Calu3 (cell line): ENCODE results near the gene SESN2. TPM values are rescaled to one million over a fixed set of nuclear protein-coding genes. Genes with fewer than 3 reads are reported as not detected.

ENCODE experiments used
- BruUV-seq: library from RNA; stranded (reverse); fragments of 400-500 nt; replicated peaks from 2 replicates; lab custom pipeline; 2021; lab: Mats Ljungman, UMichigan
- CTCF ChIA-PET: fragments of 300-600 bp; sonication (Branson Sonifier 250); formaldehyde crosslinking; loops from one replicate; lab custom pipeline; 2022; ENCODE audit warnings: antibody characterized with exemption; lab: Charles Lee
- DNase-seq: peaks from one replicate; pipeline ENCODE4 v3.0.0; 2022
- H3K27ac Mint-ChIP-seq: one replicate; pipeline ENCODE4 v1.8.0; 2022; ENCODE audit warnings: mixed read lengths; ENCODE audit not compliant: unreplicated experiment
- H3K27me3 Mint-ChIP-seq: one replicate; pipeline ENCODE4 v1.8.0; 2022; ENCODE audit warnings: mixed read lengths; ENCODE audit not compliant: unreplicated experiment
- H3K36me3 Mint-ChIP-seq: one replicate; pipeline ENCODE4 v1.8.0; 2022; ENCODE audit warnings: mild to moderate bottlenecking, moderate library complexity, mixed read lengths; ENCODE audit not compliant: insufficient read depth, unreplicated experiment
- H3K4me1 Mint-ChIP-seq: one replicate; pipeline ENCODE4 v1.8.0; 2022; ENCODE audit warnings: mild to moderate bottlenecking, low read depth, mixed read lengths; ENCODE audit not compliant: unreplicated experiment
- H3K4me3 Mint-ChIP-seq: one replicate; pipeline ENCODE4 v1.8.0; 2022; ENCODE audit warnings: mild to moderate bottlenecking, low read depth, moderate library complexity, mixed read lengths; ENCODE audit not compliant: unreplicated experiment
- H3K9me3 Mint-ChIP-seq: one replicate; pipeline ENCODE4 v1.8.0; 2022; ENCODE audit warnings: low read depth, mixed read lengths; ENCODE audit not compliant: unreplicated experiment
- CTCF ChIP-seq: fragments of 200-600 bp; IDR thresholded peaks from one replicate; pipeline ENCODE4 v1.8.0; 2022; ENCODE audit warnings: antibody characterized with exemption; ENCODE audit not compliant: unreplicated experiment
- intact Hi-C: fragments of 100-400 bp; cut with micrococcal nuclease; formaldehyde crosslinking; loops from one replicate; pipeline ENCODE4 v1.10.0; 2022; ENCODE audit not compliant: unreplicated experiment
- total RNA-seq: library from RNA; stranded (reverse); gene quantifications from 2 replicates; pipeline ENCODE4 v1.2.3, GENCODE V29; 2022

The SESN2 gene
- total RNA-seq, 1 experiment from 2014 or later, result 13.0 TPM

- H3K27ac Mint-ChIP-seq, result peak overlapping the region; percentile 47
- TF ChIP-seq CTCF, result no peak
- intact Hi-C loops, result no loop called here
- no peak for DNase-seq
- no peaks in the 10 kb centered on the region for H3K4me1 Mint-ChIP-seq
- BruUV-seq, result no TSS peak
- CTCF ChIA-PET, result no interaction called here
- no peaks in the 10 kb centered on the region for H3K9me3 Mint-ChIP-seq
- H3K27me3 Mint-ChIP-seq, result no peaks in the 10 kb centered on the region
- H3K4me3 Mint-ChIP-seq, result no peak overlapping the region
- peaks cover 45% of the 10 kb centered on the region for H3K36me3 Mint-ChIP-seq
These were observed 23.4 kb downstream of the SESN2 start for GRCh38 chr1:28282426-28283407.

- Mint-ChIP-seq H3K4me3 (no peak overlapping the region), H3K27ac (no peak overlapping the region), H3K27me3 (no peaks in the 10 kb centered on the region), H3K36me3 (peaks cover 23% of the 10 kb centered on the region), H3K9me3 (no peaks in the 10 kb centered on the region), H3K4me1 (no peaks in the 10 kb centered on the region)
- CTCF ChIA-PET, result no interaction called here
- intact Hi-C loops, result no loop called here
- no TSS peak for BruUV-seq
- DNase-seq, result no peak
- no peak for TF ChIP-seq CTCF
These were observed 26.8 kb downstream of the SESN2 start for GRCh38 chr1:28286111-28286510.

DNA sequence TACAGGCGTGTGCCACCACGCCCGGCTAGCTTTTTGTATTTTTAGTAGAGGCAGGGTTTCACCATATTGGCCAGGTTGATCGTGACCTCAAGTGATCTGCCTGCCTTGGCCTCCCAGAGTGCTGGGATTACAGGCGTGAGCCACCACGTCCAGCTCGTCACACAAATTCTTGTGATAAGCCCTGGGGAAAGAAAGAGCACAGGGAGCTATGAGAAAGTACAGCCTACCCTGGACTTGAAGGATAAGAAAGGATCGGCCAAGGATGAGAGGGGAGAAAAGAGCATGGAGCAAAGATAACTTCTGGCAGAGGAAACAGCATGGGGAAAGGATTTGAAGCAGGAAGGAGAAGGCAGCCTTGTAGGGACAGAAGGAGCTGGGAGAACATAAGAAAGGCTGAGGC lies 29.2 kb downstream of the SESN2 start:
- Mint-ChIP-seq H3K4me1 (no peaks in the 10 kb centered on the region), H3K4me3 (no peak overlapping the region), H3K27me3 (no peaks in the 10 kb centered on the region), H3K27ac (no peak overlapping the region), H3K36me3 (peaks cover 5% of the 10 kb centered on the region), H3K9me3 (no peaks in the 10 kb centered on the region)
- CTCF ChIA-PET, result no interaction called here
- intact Hi-C loops, result no loop called here
- TF ChIP-seq CTCF, result no peak
- no peak for DNase-seq
- no TSS peak for BruUV-seq

DNA sequence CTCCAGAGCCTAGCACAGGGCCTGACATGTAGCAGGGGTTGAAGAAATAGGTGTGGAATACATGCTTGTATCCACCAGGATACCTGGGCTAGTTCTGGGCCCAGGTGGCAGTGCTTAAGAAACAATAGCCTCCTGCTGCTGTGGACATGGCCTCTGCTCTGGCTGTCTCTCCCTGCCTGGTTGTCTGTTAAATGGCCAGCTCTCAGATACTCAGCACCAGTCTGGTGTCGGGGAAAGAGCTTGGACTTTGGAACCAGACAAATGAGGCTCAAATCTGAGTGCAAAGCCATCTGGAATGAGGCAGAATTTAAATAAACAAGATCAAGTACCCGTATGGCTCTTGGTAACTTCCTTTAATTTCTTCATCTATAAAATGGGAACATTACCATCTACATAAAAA lies 31.5 kb downstream of the SESN2 start:
- peaks cover 5% of the 10 kb centered on the region for H3K36me3 Mint-ChIP-seq
- DNase-seq, result no peak
- no peaks in the 10 kb centered on the region for H3K4me1 Mint-ChIP-seq
- CTCF ChIA-PET, result no interaction called here
- H3K27me3 Mint-ChIP-seq, result no peaks in the 10 kb centered on the region
- no peak overlapping the region for H3K27ac Mint-ChIP-seq
- H3K9me3 Mint-ChIP-seq, result no peaks in the 10 kb centered on the region
- intact Hi-C loops, result no loop called here
- BruUV-seq, result no TSS peak
- TF ChIP-seq CTCF, result no peak
- no peak overlapping the region for H3K4me3 Mint-ChIP-seq
